ENCODE data around the gene C1QTNF3.

C1QTNF3 gene

GRCh38 chr5:34058532-34058931 is 15.5 kb upstream of the C1QTNF3 start:
- no peaks in the 10 kb centered on the region for H3K27me3 Mint-ChIP-seq
- peaks cover 3% of the 10 kb centered on the region for H3K9me3 Mint-ChIP-seq
- H3K36me3 Mint-ChIP-seq, result peaks cover 11% of the 10 kb centered on the region
- no peak overlapping the region for H3K27ac Mint-ChIP-seq
- CTCF ChIA-PET, result no interaction called here
- H3K4me1 Mint-ChIP-seq, result no peaks in the 10 kb centered on the region
- H3K4me3 Mint-ChIP-seq, result no peak overlapping the region
- no peak for DNase-seq

DNA sequence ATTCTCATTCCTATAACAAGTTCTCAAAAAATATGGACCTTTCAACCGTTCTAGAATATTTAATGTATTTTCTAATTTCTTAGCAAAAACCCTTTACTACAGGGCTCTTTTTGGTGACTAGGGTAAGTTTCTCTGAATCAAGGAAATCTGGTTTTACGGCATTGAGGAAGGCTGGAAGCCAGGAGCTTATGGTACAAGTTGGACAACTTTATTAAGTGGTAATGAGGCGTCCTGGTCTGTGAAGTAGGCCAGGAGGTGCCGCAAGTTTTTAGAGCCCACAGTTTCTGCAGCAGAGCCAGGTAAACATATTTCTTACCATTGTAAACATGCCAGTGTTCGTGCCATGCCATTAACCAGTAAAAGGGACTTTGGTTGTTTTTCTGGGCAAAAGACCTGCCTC is 14.6 kb upstream of the C1QTNF3 start:
- no peak overlapping the region for H3K4me3 Mint-ChIP-seq

DNA sequence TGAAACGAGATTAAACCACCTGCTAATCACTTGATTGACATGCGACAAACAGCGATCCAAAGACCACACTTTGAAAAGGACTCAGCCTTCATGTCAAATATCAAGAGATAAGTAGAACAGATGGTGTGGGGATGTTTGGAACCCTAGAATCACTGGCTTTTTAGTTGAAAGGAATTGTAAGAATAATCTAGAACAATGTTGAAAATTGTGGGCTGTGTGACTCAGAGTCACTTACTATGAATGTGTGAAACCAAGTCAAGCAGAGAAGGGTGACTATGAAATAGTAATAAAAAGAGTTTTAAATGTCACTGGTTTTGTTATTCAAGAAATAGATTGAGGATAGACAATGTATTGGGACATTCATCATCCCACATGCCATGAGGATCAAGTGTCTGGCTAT is 14.1 kb upstream of the C1QTNF3 start:
- Mint-ChIP-seq H3K4me3 (no peak overlapping the region), H3K27me3 (no peaks in the 10 kb centered on the region), H3K36me3 (peaks cover 4% of the 10 kb centered on the region), H3K27ac (no peak overlapping the region), H3K9me3 (peaks cover 3% of the 10 kb centered on the region), H3K4me1 (no peaks in the 10 kb centered on the region)
- DNase-seq, result no peak
- CTCF ChIA-PET, result no interaction called here

More for the DNA sequence above, 14.6 kb upstream of the C1QTNF3 start:
- H3K4me1 Mint-ChIP-seq, result no peaks in the 10 kb centered on the region
- H3K36me3 Mint-ChIP-seq, result peaks cover 8% of the 10 kb centered on the region
- H3K27ac Mint-ChIP-seq, result no peak overlapping the region
- CTCF ChIA-PET, result no interaction called here
- DNase-seq, result no peak
- H3K27me3 Mint-ChIP-seq, result no peaks in the 10 kb centered on the region
- H3K9me3 Mint-ChIP-seq, result peaks cover 3% of the 10 kb centered on the region

DNA sequence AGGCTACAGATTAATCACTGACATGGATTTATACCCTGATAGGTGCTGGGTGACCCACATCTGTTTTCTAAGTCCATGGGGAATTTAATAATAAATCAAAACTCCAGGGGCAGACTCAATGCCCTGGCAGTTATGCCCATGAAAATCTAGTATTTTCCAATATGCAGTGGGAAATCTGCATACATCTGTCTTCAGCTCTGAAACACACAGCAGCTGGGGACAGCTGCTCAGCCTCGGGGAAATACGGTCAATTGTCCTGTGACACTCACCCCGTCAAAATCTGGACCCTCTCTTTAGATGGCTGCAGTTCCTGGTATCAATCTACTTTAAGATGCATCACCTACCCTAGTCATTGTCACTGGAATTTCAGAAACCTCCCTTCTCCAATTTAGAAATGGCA is 12.7 kb upstream of the C1QTNF3 start:
- CTCF ChIA-PET, result no interaction called here
- Mint-ChIP-seq H3K27me3 (no peaks in the 10 kb centered on the region), H3K4me1 (no peaks in the 10 kb centered on the region)

GRCh38 chr5:34054400-34054729 is 11.4 kb upstream of the C1QTNF3 start:
- H3K4me3 Mint-ChIP-seq, result no peak overlapping the region
- no peaks in the 10 kb centered on the region for H3K4me1 Mint-ChIP-seq
- H3K9me3 Mint-ChIP-seq, result no peaks in the 10 kb centered on the region
- no peak for DNase-seq
- H3K36me3 Mint-ChIP-seq, result peaks cover 5% of the 10 kb centered on the region
- no peak overlapping the region for H3K27ac Mint-ChIP-seq
- H3K27me3 Mint-ChIP-seq, result no peaks in the 10 kb centered on the region
- CTCF ChIA-PET, result no interaction called here

More for the DNA sequence above, 12.7 kb upstream of the C1QTNF3 start:
- H3K27ac Mint-ChIP-seq, result no peak overlapping the region
- no peak for DNase-seq
- no peak overlapping the region for H3K4me3 Mint-ChIP-seq
- peaks cover 1% of the 10 kb centered on the region for H3K9me3 Mint-ChIP-seq
- peaks cover 4% of the 10 kb centered on the region for H3K36me3 Mint-ChIP-seq

GRCh38 chr5:34053571-34054399 is 10.8 kb upstream of the C1QTNF3 start:
- Mint-ChIP-seq H3K27me3 (no peaks in the 10 kb centered on the region), H3K9me3 (no peaks in the 10 kb centered on the region)
- CTCF ChIA-PET, result no interaction called here

DNA sequence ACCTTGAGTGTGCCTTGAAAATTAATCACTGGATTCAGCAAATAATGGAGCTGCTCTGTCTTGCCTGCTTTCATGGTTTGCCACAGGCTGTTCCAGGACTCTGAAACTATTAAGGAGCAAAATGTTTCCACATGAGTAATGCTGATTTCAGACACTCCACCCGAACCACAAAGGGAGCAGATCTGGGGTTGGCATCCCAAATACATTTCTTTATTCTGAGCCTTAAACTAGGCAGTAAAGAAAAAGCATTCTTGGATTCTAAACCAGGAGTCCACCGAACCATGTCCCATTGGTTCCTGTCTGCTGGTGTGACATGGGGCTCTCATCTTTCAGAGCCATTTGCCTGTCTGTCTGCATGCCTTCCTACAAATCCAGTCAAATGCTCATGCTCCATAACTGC is 10.1 kb upstream of the C1QTNF3 start:
- no peaks in the 10 kb centered on the region for H3K27me3 Mint-ChIP-seq
- no peaks in the 10 kb centered on the region for H3K9me3 Mint-ChIP-seq
- CTCF ChIA-PET, result no interaction called here
- DNase-seq, result no peak
- H3K36me3 Mint-ChIP-seq, result peaks cover 4% of the 10 kb centered on the region
- no peak overlapping the region for H3K27ac Mint-ChIP-seq
- H3K4me1 Mint-ChIP-seq, result no peaks in the 10 kb centered on the region
- no peak overlapping the region for H3K4me3 Mint-ChIP-seq

More at GRCh38 chr5:34053571-34054399, 10.8 kb upstream of the C1QTNF3 start:
- Mint-ChIP-seq H3K4me1 (no peaks in the 10 kb centered on the region), H3K4me3 (no peak overlapping the region), H3K36me3 (peaks cover 5% of the 10 kb centered on the region), H3K27ac (no peak overlapping the region)
- DNase-seq, result no peak

- Mint-ChIP-seq H3K27me3 (no peaks in the 10 kb centered on the region), H3K4me3 (no peak overlapping the region), H3K27ac (no peak overlapping the region), H3K36me3 (peaks cover 4% of the 10 kb centered on the region), H3K9me3 (no peaks in the 10 kb centered on the region), H3K4me1 (no peaks in the 10 kb centered on the region)
- CTCF ChIA-PET, result no interaction called here
- no peak for DNase-seq
Measured at GRCh38 chr5:34051374-34051980, 8.5 kb upstream of the C1QTNF3 start.

- peaks cover 4% of the 10 kb centered on the region for H3K36me3 Mint-ChIP-seq
- CTCF ChIA-PET, result no interaction called here
- no peaks in the 10 kb centered on the region for H3K27me3 Mint-ChIP-seq
- no peak for DNase-seq
- no peak overlapping the region for H3K4me3 Mint-ChIP-seq
- no peak overlapping the region for H3K27ac Mint-ChIP-seq
- H3K4me1 Mint-ChIP-seq, result no peaks in the 10 kb centered on the region
- H3K9me3 Mint-ChIP-seq, result no peaks in the 10 kb centered on the region
Measured at GRCh38 chr5:34047774-34048572, 5.0 kb upstream of the C1QTNF3 start.

GRCh38 chr5:34047143-34047542 is 4.1 kb upstream of the C1QTNF3 start:
- no peak overlapping the region for H3K27ac Mint-ChIP-seq
- H3K9me3 Mint-ChIP-seq, result no peaks in the 10 kb centered on the region
- no peak overlapping the region for H3K4me3 Mint-ChIP-seq
- peaks cover 4% of the 10 kb centered on the region for H3K36me3 Mint-ChIP-seq
- CTCF ChIA-PET, result no interaction called here
- no peak for DNase-seq
- no peaks in the 10 kb centered on the region for H3K4me1 Mint-ChIP-seq
- H3K27me3 Mint-ChIP-seq, result no peaks in the 10 kb centered on the region

- DNase-seq, result no peak
- Mint-ChIP-seq H3K27ac (no peak overlapping the region), H3K4me1 (no peaks in the 10 kb centered on the region), H3K27me3 (no peaks in the 10 kb centered on the region), H3K9me3 (no peaks in the 10 kb centered on the region), H3K4me3 (no peak overlapping the region), H3K36me3 (peaks cover 4% of the 10 kb centered on the region)
- CTCF ChIA-PET, result no interaction called here
Measured at GRCh38 chr5:34045996-34046395, 3.0 kb upstream of the C1QTNF3 start.

- Mint-ChIP-seq H3K4me3 (no peak overlapping the region), H3K4me1 (no peaks in the 10 kb centered on the region), H3K27ac (no peak overlapping the region), H3K9me3 (no peaks in the 10 kb centered on the region), H3K27me3 (no peaks in the 10 kb centered on the region), H3K36me3 (peaks cover 2% of the 10 kb centered on the region)
- no peak for DNase-seq
- CTCF ChIA-PET, result no interaction called here
Measured at GRCh38 chr5:34045023-34045422, 2.0 kb upstream of the C1QTNF3 start.

GRCh38 chr5:34042321-34042720 is 692 bp downstream of the C1QTNF3 start:
- no peaks in the 10 kb centered on the region for H3K9me3 Mint-ChIP-seq
- H3K27me3 Mint-ChIP-seq, result no peaks in the 10 kb centered on the region
- DNase-seq, result no peak
- CTCF ChIA-PET, result no interaction called here
- no peaks in the 10 kb centered on the region for H3K4me1 Mint-ChIP-seq
- no peaks in the 10 kb centered on the region for H3K36me3 Mint-ChIP-seq
- no peak overlapping the region for H3K4me3 Mint-ChIP-seq
- H3K27ac Mint-ChIP-seq, result no peak overlapping the region

- CTCF ChIA-PET, result interaction anchor here (0.6 kb wide), 1 partner anchor 59 kb away, joined by 3 read pairs; no protein-coding TSS in a partner anchor
- H3K9me3 Mint-ChIP-seq, result no peaks in the 10 kb centered on the region
- no peaks in the 10 kb centered on the region for H3K4me1 Mint-ChIP-seq
- H3K4me3 Mint-ChIP-seq, result no peak overlapping the region
- no peaks in the 10 kb centered on the region for H3K27me3 Mint-ChIP-seq
- H3K27ac Mint-ChIP-seq, result no peak overlapping the region
- no peaks in the 10 kb centered on the region for H3K36me3 Mint-ChIP-seq
- DNase-seq, result no peak
Measured at GRCh38 chr5:34041247-34041972, 1.6 kb downstream of the C1QTNF3 start.

Measured in activated naive CD4-positive, alpha-beta T cell treated with anti-CD3 and anti-CD28 coated beads, Interleukin-2, amount 10 ng/mL, durations not matched to agents 7 days and 5 days (primary cell).